ENCODE measurements around the gene TMOD3. TPM values are rescaled to one million over a fixed set of nuclear protein-coding genes. Genes with fewer than 3 reads are reported as not detected.
A peak's percentile ranks its signal among the peaks of the same experiment; 100 is the strongest.
"Not testable (repeated sequence)": the region's sequence is repeated elsewhere in the genome, so short reads cannot be mapped to it uniquely, and the experiment has no call there.

TMOD3 gene
- total RNA-seq, 1 donor from 2014 or later, result 29.2 TPM

DNA sequence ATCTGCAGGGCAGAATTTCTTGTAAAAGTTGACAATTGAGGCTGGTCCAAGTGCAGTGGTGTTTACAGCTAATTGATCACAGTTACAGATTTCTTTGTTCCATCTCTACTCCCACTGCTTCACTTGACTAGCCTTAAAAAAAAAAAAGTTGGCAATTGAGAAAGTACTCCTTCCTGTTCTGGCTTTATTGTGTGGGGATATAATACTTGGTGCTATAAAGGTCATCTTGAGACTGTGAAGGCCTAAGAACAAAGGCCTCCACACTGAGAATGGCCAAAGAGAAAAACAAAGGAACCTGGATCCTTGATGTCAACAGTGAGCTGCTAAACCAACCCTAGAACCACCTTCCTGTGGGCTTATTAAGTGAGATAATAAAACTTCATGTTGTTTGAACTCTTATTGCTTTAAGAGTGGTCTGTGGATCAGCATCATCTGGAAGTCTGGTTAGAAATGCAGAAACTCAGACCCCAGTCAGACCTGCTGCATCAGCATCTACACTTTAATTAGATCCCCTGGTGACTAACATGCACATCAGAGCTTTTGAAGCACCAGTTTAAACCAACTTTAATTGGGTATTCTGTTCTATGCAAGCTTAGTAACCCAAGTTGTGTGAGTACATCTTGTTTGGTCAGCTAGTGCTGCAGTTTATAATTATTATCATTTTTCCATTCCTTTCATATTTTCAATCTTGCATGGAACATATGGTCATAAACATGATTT, 55.2 kb downstream of the TMOD3 start:
- peaks cover 6% of the 10 kb centered on the region for H3K9me3 Mint-ChIP-seq (ENCODE audit: unreplicated experiment)
- peak overlapping the region; percentile 44 for H3K27ac Mint-ChIP-seq (ENCODE audit: unreplicated experiment)
- H3K27me3 Mint-ChIP-seq (ENCODE audit: unreplicated experiment), result peaks cover 6% of the 10 kb centered on the region
- peaks cover 7% of the 10 kb centered on the region for H3K4me1 Mint-ChIP-seq (ENCODE audit: low read depth, unreplicated experiment)
- DNase-seq, result no peak
- TF ChIP-seq, protein P1, sequence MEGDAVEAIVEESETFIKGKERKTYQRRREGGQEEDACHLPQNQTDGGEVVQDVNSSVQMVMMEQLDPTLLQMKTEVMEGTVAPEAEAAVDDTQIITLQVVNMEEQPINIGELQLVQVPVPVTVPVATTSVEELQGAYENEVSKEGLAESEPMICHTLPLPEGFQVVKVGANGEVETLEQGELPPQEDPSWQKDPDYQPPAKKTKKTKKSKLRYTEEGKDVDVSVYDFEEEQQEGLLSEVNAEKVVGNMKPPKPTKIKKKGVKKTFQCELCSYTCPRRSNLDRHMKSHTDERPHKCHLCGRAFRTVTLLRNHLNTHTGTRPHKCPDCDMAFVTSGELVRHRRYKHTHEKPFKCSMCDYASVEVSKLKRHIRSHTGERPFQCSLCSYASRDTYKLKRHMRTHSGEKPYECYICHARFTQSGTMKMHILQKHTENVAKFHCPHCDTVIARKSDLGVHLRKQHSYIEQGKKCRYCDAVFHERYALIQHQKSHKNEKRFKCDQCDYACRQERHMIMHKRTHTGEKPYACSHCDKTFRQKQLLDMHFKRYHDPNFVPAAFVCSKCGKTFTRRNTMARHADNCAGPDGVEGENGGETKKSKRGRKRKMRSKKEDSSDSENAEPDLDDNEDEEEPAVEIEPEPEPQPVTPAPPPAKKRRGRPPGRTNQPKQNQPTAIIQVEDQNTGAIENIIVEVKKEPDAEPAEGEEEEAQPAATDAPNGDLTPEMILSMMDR (IDR thresholded peaks at IDR 0.05; ENCODE audit: partially characterized antibody, unreplicated experiment), result no peak
- no peaks in the 10 kb centered on the region for H3K36me3 Mint-ChIP-seq (ENCODE audit: unreplicated experiment)
- no peak overlapping the region for H3K4me3 Mint-ChIP-seq (ENCODE audit: unreplicated experiment)

DNA sequence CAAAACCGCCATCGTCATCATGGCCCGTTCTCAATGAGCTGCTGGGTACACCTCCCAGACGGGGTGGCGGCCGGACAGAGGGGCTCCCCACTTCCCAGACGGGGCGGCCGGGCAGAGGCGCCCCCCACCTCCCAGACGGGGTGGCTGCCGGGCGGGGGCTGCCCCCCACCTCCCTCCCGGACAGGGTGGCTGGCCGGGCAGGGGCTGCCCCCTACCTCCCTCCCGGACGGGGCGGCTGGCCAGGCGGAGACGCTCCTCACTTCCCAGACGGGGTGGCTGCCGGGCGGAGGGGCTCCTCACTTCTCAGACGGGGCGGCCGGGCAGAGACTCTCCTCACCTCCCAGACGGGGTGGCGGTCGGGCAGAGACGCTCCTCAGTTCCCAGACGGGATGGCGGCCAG, 56.3 kb downstream of the TMOD3 start:
- not testable (repeated sequence) for H3K4me1 Mint-ChIP-seq (ENCODE audit: low read depth, unreplicated experiment); H3K36me3 Mint-ChIP-seq (ENCODE audit: unreplicated experiment); H3K27me3 Mint-ChIP-seq (ENCODE audit: unreplicated experiment); H3K9me3 Mint-ChIP-seq (ENCODE audit: unreplicated experiment); H3K4me3 Mint-ChIP-seq (ENCODE audit: unreplicated experiment)
- DNase-seq, result peak; percentile 21
- H3K27ac Mint-ChIP-seq (ENCODE audit: unreplicated experiment), result peak overlapping the region; percentile 84

DNA sequence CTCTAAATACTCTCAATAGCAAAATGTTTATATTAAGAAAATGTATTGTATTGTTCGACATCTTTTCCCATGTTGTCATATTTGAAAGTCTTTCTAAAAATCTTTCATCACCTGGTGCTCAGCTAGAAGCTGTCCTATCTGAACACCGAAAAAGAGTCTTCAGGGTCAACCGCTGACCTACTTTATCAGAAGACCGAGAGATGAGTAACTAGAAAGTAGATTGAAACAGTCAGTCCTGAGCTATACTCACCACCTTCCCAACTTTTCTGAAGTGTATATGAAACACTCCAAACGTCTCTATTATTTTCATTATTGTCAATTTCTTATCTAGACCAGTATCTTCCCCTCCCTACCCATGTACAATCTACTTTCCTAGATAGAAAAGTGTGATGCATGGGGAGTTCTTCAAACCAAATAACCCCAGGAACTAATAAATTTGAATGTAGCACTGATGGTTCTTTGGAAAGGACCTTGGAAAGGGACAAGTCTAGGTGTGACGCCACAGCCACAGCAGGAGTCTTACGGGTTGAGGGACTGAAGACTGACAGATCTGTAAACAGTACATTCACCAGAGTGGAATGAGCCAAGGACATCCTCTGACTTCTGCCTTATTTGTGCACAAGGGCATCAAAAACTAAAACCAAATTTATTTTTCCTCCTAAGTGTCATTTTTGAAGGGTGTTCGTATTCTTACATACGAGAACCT, 58.6 kb downstream of the TMOD3 start:
- H3K9me3 Mint-ChIP-seq (ENCODE audit: unreplicated experiment), result peaks cover 6% of the 10 kb centered on the region
- no peak for DNase-seq
- no peak overlapping the region for H3K4me3 Mint-ChIP-seq (ENCODE audit: unreplicated experiment)
- H3K36me3 Mint-ChIP-seq (ENCODE audit: unreplicated experiment), result no peaks in the 10 kb centered on the region
- H3K27me3 Mint-ChIP-seq (ENCODE audit: unreplicated experiment), result peaks cover 6% of the 10 kb centered on the region
- TF ChIP-seq, protein P1 (IDR thresholded peaks at IDR 0.05; ENCODE audit: partially characterized antibody, unreplicated experiment), result no peak
- no peak overlapping the region for H3K27ac Mint-ChIP-seq (ENCODE audit: unreplicated experiment)
- H3K4me1 Mint-ChIP-seq (ENCODE audit: low read depth, unreplicated experiment), result peaks cover 5% of the 10 kb centered on the region

DNA sequence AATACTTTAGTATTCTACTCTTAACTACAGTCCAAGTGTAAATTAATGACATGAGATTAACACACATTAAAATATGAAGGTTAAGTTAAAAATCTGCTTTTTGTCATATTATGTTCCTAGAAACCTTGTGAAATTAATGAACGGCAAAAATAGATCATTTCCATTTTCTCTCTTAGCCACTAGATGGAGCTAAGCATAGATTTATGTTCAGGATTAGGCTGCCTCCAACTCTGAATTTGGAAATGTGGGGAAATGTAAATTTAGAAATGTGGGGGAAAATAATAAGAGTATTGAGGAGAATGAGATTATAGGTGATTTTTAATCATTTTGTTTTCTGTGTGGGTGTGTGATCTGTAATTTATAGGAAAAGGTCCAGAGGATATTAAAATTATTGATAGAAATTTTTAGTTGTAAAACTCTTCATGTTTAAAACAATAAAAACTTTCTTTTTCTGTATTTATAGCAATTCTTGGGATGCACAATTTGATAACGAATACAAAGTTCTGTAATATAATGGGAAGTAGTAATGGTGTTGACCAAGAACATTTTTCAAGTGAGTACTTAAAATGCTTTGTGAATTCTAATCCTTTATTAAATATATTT, 59.2 kb downstream of the TMOD3 start:
- Mint-ChIP-seq H3K4me3 (ENCODE audit: unreplicated experiment) (no peak overlapping the region), H3K27me3 (ENCODE audit: unreplicated experiment) (peaks cover 6% of the 10 kb centered on the region), H3K36me3 (ENCODE audit: unreplicated experiment) (no peaks in the 10 kb centered on the region), H3K9me3 (ENCODE audit: unreplicated experiment) (peaks cover 6% of the 10 kb centered on the region), H3K27ac (ENCODE audit: unreplicated experiment) (no peak overlapping the region), H3K4me1 (ENCODE audit: low read depth, unreplicated experiment) (peaks cover 4% of the 10 kb centered on the region)
- DNase-seq, result no peak
- TF ChIP-seq, protein P1 (IDR thresholded peaks at IDR 0.05; ENCODE audit: partially characterized antibody, unreplicated experiment), result peak; percentile 81

DNA sequence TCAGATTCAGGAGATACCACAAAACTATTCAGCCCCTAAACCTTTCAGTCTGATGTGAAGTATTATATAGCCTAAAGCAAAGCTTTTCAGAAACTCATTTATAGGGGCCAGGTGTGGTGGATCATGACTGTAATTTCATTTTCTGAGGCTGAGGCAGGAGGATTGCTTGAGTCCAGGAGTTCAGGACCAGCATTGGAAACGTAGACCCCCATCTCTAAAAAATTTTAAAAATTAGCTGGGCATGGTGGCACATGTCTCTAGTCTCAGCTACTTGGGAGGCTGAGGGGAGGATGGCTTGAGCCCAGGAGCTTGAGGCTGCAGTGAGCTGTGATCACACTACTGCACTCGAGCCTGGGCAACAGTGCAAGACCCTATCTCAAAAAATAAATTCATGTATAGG, 60.0 kb downstream of the TMOD3 start:
- TF ChIP-seq, protein P1 (IDR thresholded peaks at IDR 0.05; ENCODE audit: partially characterized antibody, unreplicated experiment), result no peak
- no peak overlapping the region for H3K27ac Mint-ChIP-seq (ENCODE audit: unreplicated experiment)
- peaks cover 6% of the 10 kb centered on the region for H3K27me3 Mint-ChIP-seq (ENCODE audit: unreplicated experiment)
- H3K9me3 Mint-ChIP-seq (ENCODE audit: unreplicated experiment), result peaks cover 7% of the 10 kb centered on the region
- no peaks in the 10 kb centered on the region for H3K36me3 Mint-ChIP-seq (ENCODE audit: unreplicated experiment)
- peaks cover 3% of the 10 kb centered on the region for H3K4me1 Mint-ChIP-seq (ENCODE audit: low read depth, unreplicated experiment)
- DNase-seq, result no peak
- no peak overlapping the region for H3K4me3 Mint-ChIP-seq (ENCODE audit: unreplicated experiment)
